Activated CD4-positive, alpha-beta T cell treated with anti-CD3 and anti-CD28 coated beads, Interleukin-2, amount 50 U/mL, for 48 hours (primary cell): ENCODE data around the gene CD33.

ENCODE experiments used
- DNase-seq, 2 experiments: peaks; one replicate each; pipeline ENCODE4 v3.0.0-alpha.2; 2020

The CD33 gene

DNA sequence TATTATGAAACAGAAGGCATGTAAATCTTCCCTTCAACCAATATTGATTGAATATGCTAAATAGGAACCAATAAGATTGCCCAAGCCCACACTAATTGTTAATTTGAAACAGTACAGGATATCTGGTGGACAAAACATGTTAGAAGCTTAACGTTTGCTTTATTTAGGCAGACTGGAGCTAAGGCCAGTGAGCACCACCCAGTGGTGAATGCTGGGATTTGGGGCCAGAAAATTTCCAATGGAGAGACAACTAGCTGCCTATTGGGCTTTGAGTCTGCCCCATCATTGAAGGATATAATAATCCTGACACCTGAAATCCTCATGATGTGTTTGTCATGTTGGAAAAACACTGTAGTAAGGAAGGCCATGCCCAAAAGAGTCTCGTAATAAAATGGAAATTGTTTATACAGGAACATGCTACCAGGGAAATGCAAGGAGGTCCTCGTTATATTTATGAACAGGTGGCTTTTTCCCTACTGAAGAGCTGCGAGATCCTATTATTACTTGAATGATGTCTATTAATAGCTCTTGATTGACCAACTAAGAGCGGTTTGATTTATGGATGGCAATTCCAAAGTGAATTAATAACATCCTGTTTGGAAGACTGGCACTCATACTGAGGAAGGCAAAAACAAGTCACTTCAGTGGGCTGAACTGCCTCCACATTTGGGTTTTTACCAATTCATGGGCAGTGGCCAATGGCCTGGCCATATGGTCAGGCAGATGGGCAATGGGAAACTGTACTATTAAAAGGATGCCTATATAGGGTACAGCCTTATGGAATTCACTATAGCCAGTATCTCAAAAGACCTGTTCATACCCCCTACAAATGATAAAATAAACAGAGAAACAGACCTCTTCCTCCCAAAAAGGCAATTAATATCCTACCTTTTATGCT, 34.7 kb downstream of the CD33 start:
- peak; percentile 43 to 59 for DNase-seq

DNA sequence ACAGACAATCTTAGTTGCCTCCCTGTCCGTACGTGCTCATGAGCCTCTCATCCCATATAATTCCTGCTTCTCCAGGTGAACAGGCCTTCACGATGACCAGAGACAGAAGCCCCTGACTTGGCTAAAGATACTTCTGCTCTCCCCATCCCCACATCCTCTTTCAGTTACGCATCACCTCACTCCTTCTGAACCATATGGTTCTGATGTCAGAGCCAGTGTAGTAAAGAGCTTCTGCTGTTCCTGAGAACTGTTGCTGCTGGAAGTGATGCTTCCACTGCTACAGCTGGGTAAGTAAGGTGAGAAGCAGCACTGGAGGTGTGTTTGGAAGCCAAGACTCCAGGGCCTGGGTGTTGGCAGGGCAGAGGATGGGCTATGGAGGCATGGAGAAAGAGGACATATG, 38.9 kb downstream of the CD33 start:
- DNase-seq: no peak

DNA sequence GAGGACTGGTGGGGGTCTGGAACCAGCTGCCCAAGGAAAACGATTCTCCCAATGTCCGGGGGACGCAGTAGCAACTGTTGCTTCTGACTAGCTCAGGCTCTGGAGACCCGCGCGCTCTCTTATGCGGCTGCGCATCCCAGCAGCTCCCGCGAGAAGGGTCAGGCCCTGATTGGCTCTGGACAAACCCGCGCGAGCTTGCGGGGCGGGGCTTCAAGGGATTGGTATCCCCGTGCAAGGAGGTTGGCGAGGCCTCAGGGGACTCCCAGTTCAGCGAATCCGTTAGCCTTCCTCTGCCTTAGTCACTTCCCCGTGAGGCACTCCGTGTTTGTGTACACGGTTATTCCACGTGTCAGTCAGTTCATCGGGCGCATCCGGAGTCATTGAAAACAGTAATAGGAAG, 46.2 kb downstream of the CD33 start:
- DNase-seq: no peak

DNA sequence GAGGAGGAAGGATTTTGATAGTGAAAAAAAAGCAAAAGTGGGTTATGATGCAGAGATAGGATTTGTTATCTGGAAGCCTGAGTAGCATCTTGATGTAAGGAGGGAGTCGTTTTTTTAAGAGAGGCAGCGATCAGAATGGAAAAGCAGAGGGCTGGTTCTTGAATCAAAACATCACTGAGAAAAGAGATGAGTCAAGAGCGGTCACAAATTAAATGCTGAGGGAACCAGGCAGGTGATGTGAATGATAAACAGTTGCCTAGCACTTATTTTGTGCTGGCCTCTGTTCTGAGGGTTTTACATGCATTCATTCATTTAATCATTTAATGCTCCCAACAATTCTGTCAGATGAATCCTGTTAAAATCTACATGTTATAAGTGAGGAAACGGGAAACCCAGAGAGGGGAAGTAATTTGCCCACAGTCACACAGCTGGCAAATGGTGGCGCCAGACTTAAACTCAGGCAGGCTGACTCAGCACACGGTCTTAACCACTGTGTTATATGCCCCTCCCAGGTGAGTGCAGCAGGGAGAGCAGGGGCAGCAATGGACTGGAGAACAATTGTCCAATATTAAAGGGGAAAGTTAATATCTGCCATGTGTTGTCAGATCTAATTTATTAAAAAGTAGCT, 47.4 kb downstream of the CD33 start:
- no peak for DNase-seq

DNA sequence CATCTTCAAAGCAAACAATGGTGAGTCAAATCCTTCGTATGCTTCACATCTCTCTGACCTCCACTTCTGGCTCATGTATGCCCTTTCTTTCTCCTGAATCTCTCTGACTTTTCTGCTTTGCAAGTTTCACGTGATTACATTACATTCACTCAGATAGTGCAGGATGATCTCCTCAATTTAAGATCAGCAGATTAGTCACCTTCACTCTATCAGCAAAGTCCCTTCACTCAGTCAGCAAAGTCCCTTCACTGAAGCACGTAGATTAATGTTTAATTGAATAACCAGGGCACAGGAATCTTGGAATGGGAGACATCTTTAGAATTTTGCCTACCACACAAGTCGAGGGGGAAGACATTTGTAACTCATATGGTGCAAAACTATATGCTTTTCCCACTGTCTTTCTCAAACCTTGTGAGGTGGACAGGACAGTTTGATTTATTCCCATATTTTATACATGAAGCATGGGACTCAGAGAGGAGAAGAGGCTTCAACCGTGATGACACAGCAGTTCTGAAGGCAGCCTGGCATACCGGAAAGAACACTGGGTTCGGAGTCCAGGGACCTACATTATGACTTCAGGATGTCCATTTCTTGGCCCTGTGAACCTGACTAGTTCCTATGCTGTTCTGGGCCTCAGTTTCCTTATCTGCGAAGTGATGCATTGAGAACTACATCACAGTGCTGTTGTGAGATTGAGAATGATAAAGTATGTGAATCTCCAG, 49.3 kb downstream of the CD33 start:
- no peak for DNase-seq

DNA sequence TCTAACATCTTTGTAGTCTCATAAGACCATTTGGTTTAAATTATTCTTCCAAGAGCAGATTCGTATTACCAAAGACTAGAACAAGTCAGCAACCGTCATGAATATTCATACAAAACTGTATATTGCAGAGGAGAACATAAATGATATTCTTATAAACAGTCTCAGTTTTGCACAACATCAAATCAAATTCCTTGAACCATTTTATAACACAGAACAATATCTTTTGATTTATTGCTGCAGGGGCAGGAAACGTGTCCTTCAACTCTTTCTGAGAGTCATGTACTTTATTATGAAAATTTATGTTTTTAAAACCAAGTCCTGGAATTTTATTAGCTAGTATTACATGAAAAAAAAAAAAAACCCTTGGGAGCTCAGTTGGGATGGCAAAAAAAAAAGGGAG, 52.2 kb downstream of the CD33 start:
- DNase-seq: no peak

DNA sequence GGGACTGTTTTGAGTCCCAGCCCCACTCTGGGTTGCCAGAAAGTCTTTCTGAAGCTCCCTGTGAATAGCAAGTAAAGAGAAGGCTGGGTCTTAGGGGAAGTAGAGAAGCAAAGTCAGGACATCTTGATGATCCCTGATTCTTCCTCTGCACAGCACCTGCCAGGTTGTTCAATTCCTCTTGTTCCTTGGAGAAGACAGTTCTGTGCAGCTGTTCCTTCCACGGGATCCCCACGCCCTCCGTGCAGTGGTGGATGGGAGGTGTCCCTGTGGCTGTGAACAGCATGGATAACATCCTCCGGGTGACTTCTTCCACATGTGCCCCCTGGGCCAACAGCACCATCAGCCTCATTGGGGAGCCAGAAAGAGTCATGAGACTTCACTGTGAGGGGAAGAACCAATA, 57.5 kb downstream of the CD33 start:
- DNase-seq: no peak

DNA sequence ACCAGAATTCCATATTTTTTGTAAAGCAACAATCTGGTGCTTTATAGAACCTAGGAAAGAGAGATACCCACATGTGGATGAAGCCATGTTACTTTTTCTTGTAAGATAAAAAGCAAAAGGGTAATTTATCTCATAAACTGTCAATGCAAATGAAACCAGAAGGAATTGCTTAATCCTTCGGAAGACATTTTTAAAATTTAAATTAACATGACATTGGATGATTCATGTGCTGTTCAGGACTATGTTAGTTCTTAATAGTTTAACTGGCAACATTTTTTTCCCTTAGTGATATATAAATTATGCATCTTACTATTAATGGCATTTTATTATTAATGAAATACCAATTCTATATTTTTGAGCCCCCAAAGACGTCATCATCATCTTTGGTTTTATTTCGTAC, 60.8 kb downstream of the CD33 start:
- no peak for DNase-seq
